ENCODE measurements around the gene FAM131C.

FAM131C gene

GRCh38 chr1:16015491-16015890 is 58.0 kb downstream of the FAM131C start:
- TF ChIP-seq CTCF (IDR thresholded peaks at IDR 0.05; ENCODE audit: low read depth, low read length): no peak
- Histone ChIP-seq H3K27me3 (ENCODE audit: insufficient read depth, low read depth, severe bottlenecking) (no peaks in the 10 kb centered on the region), H3K4me3 (ENCODE audit: low read depth, low read length) (no peak overlapping the region), H3K36me3 (no peaks in the 10 kb centered on the region), H3K9me3 (ENCODE audit: severe bottlenecking) (no peaks in the 10 kb centered on the region), H3K27ac (no peak overlapping the region)
- DNase-seq: no peak

- Histone ChIP-seq H3K36me3 (no peaks in the 10 kb centered on the region), H3K4me3 (ENCODE audit: low read depth, low read length) (no peak overlapping the region), H3K9me3 (ENCODE audit: severe bottlenecking) (no peaks in the 10 kb centered on the region), H3K27me3 (ENCODE audit: insufficient read depth, low read depth, severe bottlenecking) (no peaks in the 10 kb centered on the region), H3K27ac (no peak overlapping the region)
- no peak for TF ChIP-seq CTCF (IDR thresholded peaks at IDR 0.05; ENCODE audit: low read depth, low read length)
- no peak for DNase-seq
Measured at GRCh38 chr1:16014509-16015482, 58.7 kb downstream of the FAM131C start.

GRCh38 chr1:16013908-16014258 is 59.6 kb downstream of the FAM131C start:
- H3K27ac ChIP-seq: no peak overlapping the region
- no peak overlapping the region for H3K4me3 ChIP-seq (ENCODE audit: low read depth, low read length)
- no peaks in the 10 kb centered on the region for H3K36me3 ChIP-seq
- no peak for DNase-seq
- no peak for TF ChIP-seq CTCF (IDR thresholded peaks at IDR 0.05; ENCODE audit: low read depth, low read length)
- H3K9me3 ChIP-seq (ENCODE audit: severe bottlenecking): no peaks in the 10 kb centered on the region
- no peaks in the 10 kb centered on the region for H3K27me3 ChIP-seq (ENCODE audit: insufficient read depth, low read depth, severe bottlenecking)

- no peak overlapping the region for H3K27ac ChIP-seq
- DNase-seq: no peak
- no peaks in the 10 kb centered on the region for H3K27me3 ChIP-seq (ENCODE audit: insufficient read depth, low read depth, severe bottlenecking)
- no peak overlapping the region for H3K4me3 ChIP-seq (ENCODE audit: low read depth, low read length)
- TF ChIP-seq CTCF (IDR thresholded peaks at IDR 0.05; ENCODE audit: low read depth, low read length): no peak
- H3K36me3 ChIP-seq: no peaks in the 10 kb centered on the region
- H3K9me3 ChIP-seq (ENCODE audit: severe bottlenecking): no peaks in the 10 kb centered on the region
Measured at GRCh38 chr1:16013220-16013907, 60.1 kb downstream of the FAM131C start.

DNA sequence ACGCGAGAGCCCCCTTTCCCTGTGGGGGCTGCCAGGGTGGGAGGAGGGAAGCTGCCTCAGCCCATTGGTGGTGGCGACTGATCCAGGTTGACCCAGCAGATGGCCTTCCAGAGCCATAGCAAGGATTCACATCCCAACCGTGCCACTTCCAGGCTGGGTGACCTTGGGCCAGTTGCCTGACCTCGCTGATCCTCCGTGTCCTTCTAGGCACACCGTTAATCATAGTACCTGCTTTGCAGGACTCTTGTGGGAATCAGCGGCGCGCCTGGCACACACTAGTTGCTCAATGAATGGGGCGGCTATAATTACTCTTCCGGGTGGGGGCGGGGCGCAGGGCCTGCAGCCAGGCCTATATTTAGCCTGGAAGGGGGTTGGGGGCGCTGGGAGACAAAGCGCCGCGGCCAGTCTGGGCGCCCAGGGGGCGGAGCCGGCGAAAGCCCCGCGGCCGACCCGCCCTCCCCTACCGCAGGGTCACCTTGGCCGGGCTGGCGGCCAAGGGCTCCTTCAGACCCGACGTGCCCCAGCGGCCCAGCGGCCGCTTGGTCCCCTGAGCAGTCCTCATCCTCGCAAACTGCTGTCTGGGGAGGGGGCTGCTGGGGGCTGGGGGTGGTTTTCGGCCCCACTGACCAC is 60.7 kb downstream of the FAM131C start:
- Histone ChIP-seq H3K27me3 (ENCODE audit: insufficient read depth, low read depth, severe bottlenecking) (no peaks in the 10 kb centered on the region), H3K27ac (no peak overlapping the region)

More for the DNA sequence above, 60.7 kb downstream of the FAM131C start:
- no peaks in the 10 kb centered on the region for H3K9me3 ChIP-seq (ENCODE audit: severe bottlenecking)
- no peak overlapping the region for H3K4me3 ChIP-seq (ENCODE audit: low read depth, low read length)
- DNase-seq: no peak
- no peaks in the 10 kb centered on the region for H3K36me3 ChIP-seq
- TF ChIP-seq CTCF (IDR thresholded peaks at IDR 0.05; ENCODE audit: low read depth, low read length): no peak
